Thyroid gland (tissue), 4 donors: Measurements from ENCODE around the gene ARL13B.
A peak's percentile ranks its signal among the peaks of the same experiment; 100 is the strongest.

Experiments
- CTCF ChIP-seq, 6 experiments: fragments of 200-600 bp in 3 of 6; fragments of 450-650 bp in 3 of 6; sonication (generic) in 3 of 6; IDR thresholded peaks; one replicate each; pipeline ENCODE4 v1.5.1; 2016 to 2019; ENCODE audit warnings: antibody characterized with exemption in 6 of 6, mild to moderate bottlenecking in 2 of 6, inconsistent platforms in 1 of 6, moderate library complexity in 1 of 6
- POLR2A ChIP-seq, 2 donors: fragments of 450-650 bp; IDR thresholded peaks; one replicate each; pipeline ENCODE4 v1.6.1; 2017; ENCODE audit warnings: antibody characterized with exemption in 2 of 2, mild to moderate bottlenecking in 2 of 2, moderate library complexity in 1 of 2

- TF ChIP-seq CTCF (IDR thresholded peaks at IDR 0.05) (peak in 4 of 6 experiments; percentile 4 to 43 (median 28)), POLR2A (IDR thresholded peaks at IDR 0.05) (no peak)
Observed at GRCh38 chr3:94036909-94037507, 57.1 kb downstream of the ARL13B start.
